HepG2 (cell line): ENCODE results near the gene GNPNAT1. TPM values are rescaled to one million over a fixed set of nuclear protein-coding genes. Genes with fewer than 3 reads are reported as not detected.

Experiments
- ATRX ChIP-seq: sonication (generic); formaldehyde crosslinking; IDR thresholded peaks from 2 replicates; pipeline ENCODE4 v1.4.0; 2020; ENCODE audit warnings: missing genetic modification reagents, borderline replicate concordance
- EED ChIP-seq: sonication (generic); formaldehyde crosslinking; IDR thresholded peaks from 2 replicates; pipeline ENCODE4 v1.5.0; 2020; ENCODE audit warnings: mild to moderate bottlenecking, missing genetic modification reagents
- ETV5 ChIP-seq: IDR thresholded peaks from 2 replicates; pipeline ENCODE4 v1.6.1; 2018; ENCODE audit warnings: missing biosample characterization, missing genetic modification reagents, inconsistent platforms, borderline replicate concordance
- FOXA3 ChIP-seq: IDR thresholded peaks from 2 replicates; pipeline ENCODE4 v1.6.1; 2016; ENCODE audit warnings: missing genetic modification reagents, missing compliant biosample characterization
- GTF3A ChIP-seq: sonication (generic); formaldehyde crosslinking; conservative IDR thresholded peaks from 2 replicates; pipeline ENCODE4 v1.4.0; 2020; ENCODE audit warnings: mild to moderate bottlenecking, missing genetic modification reagents
- KAT8 ChIP-seq: IDR thresholded peaks from 2 replicates; pipeline ENCODE4 v1.6.1; 2016; ENCODE audit warnings: missing genetic modification reagents, missing compliant biosample characterization
- NFYC ChIP-seq: IDR thresholded peaks from 2 replicates; pipeline ENCODE4 v1.6.1; 2016; ENCODE audit warnings: missing genetic modification reagents, missing compliant biosample characterization
- NR2F6 ChIP-seq, 2 experiments: IDR thresholded peaks; 2 replicates each; pipeline ENCODE4 v1.6.1; 2016; ENCODE audit warnings: antibody characterized with exemption in 1 of 2, mild to moderate bottlenecking in 1 of 2
- PHF8 ChIP-seq: sonication (generic); formaldehyde crosslinking; IDR thresholded peaks from 2 replicates; pipeline ENCODE4 v1.5.0; 2020; ENCODE audit warnings: missing genetic modification reagents
- ZFY ChIP-seq: sonication (generic); formaldehyde crosslinking; IDR thresholded peaks from 2 replicates; pipeline ENCODE4 v1.4.0; 2020; ENCODE audit warnings: missing genetic modification reagents
- ZNF431 ChIP-seq: sonication (generic); formaldehyde crosslinking; IDR thresholded peaks from 2 replicates; pipeline ENCODE4 v1.9.0; 2022; ENCODE audit warnings: missing genetic modification reagents, low read depth, mild to moderate bottlenecking, borderline replicate concordance
- ZNF839 ChIP-seq: sonication (generic); formaldehyde crosslinking; IDR thresholded peaks from 2 replicates; pipeline ENCODE4 v1.4.0; 2020; ENCODE audit warnings: missing genetic modification reagents, mild to moderate bottlenecking, borderline replicate concordance
- ZSCAN25 ChIP-seq: sonication (generic); formaldehyde crosslinking; IDR thresholded peaks from 2 replicates; pipeline ENCODE4 v1.8.0; 2022; ENCODE audit warnings: mild to moderate bottlenecking, missing genetic modification reagents
- polyA plus RNA-seq, 8 experiments: library from polyadenylated mRNA; depleted of rRNA in 3 of 8; stranded (reverse) in 7 of 8; unstranded in 1 of 8; fragments of >200 nt; fragmentation: Illumina TruSeq in 4 of 8; extraction: Trizol in 4 of 8; gene quantifications; 2 replicates each; pipeline versions ENCODE4 v1.2.1 to v1.2.3, GENCODE V29; 2011 to 2016; ENCODE audit warnings: low read depth in 4 of 8, missing spikeins in 1 of 8, mixed read lengths in 1 of 8; ENCODE audit not compliant: insufficient read depth in 1 of 8
- total RNA-seq, 5 experiments: library from RNA; depleted of rRNA; stranded (reverse); fragments of >200 nt; fragmentation: Illumina TruSeq; extraction: Trizol; gene quantifications; 2 replicates each; pipeline ENCODE4 v1.2.3, GENCODE V29; 2016; ENCODE audit warnings: low read depth in 1 of 5
- TF ChIP-seq, protein P1 (sequence below): sonication (generic); IDR thresholded peaks from 2 replicates; pipeline ENCODE4 v1.6.1; 2016; ENCODE audit warnings: low read depth, borderline replicate concordance
- TF ChIP-seq, protein P2 (sequence below): sonication (generic); formaldehyde crosslinking; IDR thresholded peaks from 2 replicates; pipeline ENCODE4 v1.4.0; 2020; ENCODE audit warnings: mild to moderate bottlenecking, missing genetic modification reagents
- TF ChIP-seq, protein P3 (sequence below): sonication (generic); formaldehyde crosslinking; IDR thresholded peaks from 2 replicates; pipeline ENCODE4 v1.4.0; 2020; ENCODE audit warnings: low read depth, missing genetic modification reagents
- TF ChIP-seq, protein P4 (sequence below): sonication (generic); formaldehyde crosslinking; IDR thresholded peaks from 2 replicates; pipeline ENCODE4 v1.5.1; 2020; ENCODE audit warnings: missing genetic modification reagents, mild to moderate bottlenecking, borderline replicate concordance
- TF ChIP-seq, protein P5 (sequence below): sonication (generic); formaldehyde crosslinking; conservative IDR thresholded peaks from 2 replicates; pipeline ENCODE4 v1.5.0; 2020; ENCODE audit warnings: missing genetic modification reagents

Gene GNPNAT1
- total and polyA plus RNA-seq, 2 of the 13 experiments (the other 11 are each of a cell fraction or from before 2014, with no cell fraction given): 38.3 to 54.9 TPM

DNA sequence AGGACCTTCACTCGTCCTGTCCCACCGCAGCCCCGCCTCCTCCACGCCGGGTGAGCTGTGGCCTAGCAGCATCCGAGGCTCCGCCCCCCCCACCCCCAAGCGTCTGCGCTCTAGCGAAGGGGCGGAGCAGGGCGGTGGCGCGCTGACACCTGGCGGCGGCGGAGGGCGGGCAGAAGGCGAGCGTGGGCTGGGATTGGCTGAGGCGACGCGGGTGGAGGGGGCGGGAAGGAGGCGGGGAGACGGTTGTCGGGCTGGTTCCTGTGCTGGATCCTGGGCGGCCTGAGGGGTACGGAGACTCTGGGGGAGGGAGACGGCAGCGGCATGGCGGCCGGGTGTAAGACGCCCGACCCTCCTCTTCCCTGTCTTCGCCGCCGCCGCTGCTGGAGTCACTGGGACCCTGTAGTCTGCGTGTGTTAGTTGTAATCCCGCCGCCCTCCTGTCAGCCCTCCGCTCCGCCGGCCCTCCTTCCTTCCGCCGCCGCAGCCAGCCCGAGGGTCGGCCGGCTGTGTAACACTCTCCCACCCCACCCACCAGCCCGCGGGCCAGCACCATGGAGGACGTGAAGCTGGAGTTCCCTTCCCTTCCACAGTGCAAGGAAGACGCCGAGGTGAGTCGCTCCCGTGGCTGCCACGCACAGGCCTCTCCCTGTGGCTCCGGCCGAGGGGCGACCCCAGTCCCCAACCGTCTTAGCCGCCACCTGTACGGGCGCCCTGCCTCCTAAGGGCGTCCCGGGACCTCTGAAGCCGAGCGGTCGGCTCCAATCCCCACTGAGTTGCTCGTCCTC, 61.3 kb downstream of the GNPNAT1 start, which contains the start of gene STYX (continued):
- TF ChIP-seq ATRX (no peak), EED (0 out of 2 replicates have a peak, but pooled peaks have one; percentile 49), ZNF431 (CRISPR knock-in tag) (peak; percentile 59; the same call in 1 of the 2 replicates), KAT8 (peak; percentile 67), ZFY (CRISPR knock-in tag) (peak; percentile 73), FOXA3 (peak; percentile 23; the same call in 1 of the 2 replicates), NR2F6 (IDR thresholded peaks at IDR 0.05) (no peak), NR2F6 (CRISPR knock-in tag; IDR thresholded peaks at IDR 0.05) (no peak), GTF3A (no peak), NFYC (CRISPR knock-in tag) (peak; percentile 84), ZSCAN25 (CRISPR knock-in tag) (0 out of 2 replicates have a peak, but pooled peaks have one; percentile 27), PHF8 (CRISPR knock-in tag) (peak; percentile 82), ETV5 (CRISPR knock-in tag) (0 out of 2 replicates have a peak, but pooled peaks have one; percentile 4), ZNF839 (CRISPR knock-in tag) (no peak)
- TF ChIP-seq, protein P1, sequence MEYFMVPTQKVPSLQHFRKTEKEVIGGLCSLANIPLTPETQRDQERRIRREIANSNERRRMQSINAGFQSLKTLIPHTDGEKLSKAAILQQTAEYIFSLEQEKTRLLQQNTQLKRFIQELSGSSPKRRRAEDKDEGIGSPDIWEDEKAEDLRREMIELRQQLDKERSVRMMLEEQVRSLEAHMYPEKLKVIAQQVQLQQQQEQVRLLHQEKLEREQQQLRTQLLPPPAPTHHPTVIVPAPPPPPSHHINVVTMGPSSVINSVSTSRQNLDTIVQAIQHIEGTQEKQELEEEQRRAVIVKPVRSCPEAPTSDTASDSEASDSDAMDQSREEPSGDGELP: peak; percentile 71; the same call in 1 of the 2 replicates
- TF ChIP-seq, protein P2, sequence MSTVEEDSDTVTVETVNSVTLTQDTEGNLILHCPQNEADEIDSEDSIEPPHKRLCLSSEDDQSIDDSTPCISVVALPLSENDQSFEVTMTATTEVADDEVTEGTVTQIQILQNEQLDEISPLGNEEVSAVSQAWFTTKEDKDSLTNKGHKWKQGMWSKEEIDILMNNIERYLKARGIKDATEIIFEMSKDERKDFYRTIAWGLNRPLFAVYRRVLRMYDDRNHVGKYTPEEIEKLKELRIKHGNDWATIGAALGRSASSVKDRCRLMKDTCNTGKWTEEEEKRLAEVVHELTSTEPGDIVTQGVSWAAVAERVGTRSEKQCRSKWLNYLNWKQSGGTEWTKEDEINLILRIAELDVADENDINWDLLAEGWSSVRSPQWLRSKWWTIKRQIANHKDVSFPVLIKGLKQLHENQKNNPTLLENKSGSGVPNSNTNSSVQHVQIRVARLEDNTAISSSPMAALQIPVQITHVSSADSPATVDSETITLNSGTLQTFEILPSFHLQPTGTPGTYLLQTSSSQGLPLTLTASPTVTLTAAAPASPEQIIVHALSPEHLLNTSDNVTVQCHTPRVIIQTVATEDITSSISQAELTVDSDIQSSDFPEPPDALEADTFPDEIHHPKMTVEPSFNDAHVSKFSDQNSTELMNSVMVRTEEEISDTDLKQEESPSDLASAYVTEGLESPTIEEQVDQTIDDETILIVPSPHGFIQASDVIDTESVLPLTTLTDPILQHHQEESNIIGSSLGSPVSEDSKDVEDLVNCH (CRISPR knock-in tag): no peak
- TF ChIP-seq, protein P3, sequence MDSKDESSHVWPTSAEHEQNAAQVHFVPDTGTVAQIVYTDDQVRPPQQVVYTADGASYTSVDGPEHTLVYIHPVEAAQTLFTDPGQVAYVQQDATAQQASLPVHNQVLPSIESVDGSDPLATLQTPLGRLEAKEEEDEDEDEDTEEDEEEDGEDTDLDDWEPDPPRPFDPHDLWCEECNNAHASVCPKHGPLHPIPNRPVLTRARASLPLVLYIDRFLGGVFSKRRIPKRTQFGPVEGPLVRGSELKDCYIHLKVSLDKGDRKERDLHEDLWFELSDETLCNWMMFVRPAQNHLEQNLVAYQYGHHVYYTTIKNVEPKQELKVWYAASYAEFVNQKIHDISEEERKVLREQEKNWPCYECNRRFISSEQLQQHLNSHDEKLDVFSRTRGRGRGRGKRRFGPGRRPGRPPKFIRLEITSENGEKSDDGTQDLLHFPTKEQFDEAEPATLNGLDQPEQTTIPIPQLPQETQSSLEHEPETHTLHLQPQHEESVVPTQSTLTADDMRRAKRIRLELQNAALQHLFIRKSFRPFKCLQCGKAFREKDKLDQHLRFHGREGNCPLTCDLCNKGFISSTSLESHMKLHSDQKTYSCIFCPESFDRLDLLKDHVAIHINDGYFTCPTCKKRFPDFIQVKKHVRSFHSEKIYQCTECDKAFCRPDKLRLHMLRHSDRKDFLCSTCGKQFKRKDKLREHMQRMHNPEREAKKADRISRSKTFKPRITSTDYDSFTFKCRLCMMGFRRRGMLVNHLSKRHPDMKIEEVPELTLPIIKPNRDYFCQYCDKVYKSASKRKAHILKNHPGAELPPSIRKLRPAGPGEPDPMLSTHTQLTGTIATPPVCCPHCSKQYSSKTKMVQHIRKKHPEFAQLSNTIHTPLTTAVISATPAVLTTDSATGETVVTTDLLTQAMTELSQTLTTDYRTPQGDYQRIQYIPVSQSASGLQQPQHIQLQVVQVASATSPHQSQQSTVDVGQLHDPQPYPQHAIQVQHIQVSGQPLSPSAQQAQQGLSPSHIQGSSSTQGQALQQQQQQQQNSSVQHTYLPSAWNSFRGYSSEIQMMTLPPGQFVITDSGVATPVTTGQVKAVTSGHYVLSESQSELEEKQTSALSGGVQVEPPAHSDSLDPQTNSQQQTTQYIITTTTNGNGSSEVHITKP (CRISPR knock-in tag): peak; percentile 36; the same call in 1 of the 2 replicates
- TF ChIP-seq, protein P4, sequence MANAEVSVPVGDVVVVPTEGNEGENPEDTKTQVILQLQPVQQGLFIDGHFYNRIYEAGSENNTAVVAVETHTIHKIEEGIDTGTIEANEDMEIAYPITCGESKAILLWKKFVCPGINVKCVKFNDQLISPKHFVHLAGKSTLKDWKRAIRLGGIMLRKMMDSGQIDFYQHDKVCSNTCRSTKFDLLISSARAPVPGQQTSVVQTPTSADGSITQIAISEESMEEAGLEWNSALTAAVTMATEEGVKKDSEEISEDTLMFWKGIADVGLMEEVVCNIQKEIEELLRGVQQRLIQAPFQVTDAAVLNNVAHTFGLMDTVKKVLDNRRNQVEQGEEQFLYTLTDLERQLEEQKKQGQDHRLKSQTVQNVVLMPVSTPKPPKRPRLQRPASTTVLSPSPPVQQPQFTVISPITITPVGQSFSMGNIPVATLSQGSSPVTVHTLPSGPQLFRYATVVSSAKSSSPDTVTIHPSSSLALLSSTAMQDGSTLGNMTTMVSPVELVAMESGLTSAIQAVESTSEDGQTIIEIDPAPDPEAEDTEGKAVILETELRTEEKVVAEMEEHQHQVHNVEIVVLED (CRISPR knock-in tag): peak; percentile 95
- TF ChIP-seq, protein P5, sequence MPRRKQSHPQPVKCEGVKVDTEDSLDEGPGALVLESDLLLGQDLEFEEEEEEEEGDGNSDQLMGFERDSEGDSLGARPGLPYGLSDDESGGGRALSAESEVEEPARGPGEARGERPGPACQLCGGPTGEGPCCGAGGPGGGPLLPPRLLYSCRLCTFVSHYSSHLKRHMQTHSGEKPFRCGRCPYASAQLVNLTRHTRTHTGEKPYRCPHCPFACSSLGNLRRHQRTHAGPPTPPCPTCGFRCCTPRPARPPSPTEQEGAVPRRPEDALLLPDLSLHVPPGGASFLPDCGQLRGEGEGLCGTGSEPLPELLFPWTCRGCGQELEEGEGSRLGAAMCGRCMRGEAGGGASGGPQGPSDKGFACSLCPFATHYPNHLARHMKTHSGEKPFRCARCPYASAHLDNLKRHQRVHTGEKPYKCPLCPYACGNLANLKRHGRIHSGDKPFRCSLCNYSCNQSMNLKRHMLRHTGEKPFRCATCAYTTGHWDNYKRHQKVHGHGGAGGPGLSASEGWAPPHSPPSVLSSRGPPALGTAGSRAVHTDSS (CRISPR knock-in tag): no peak
